Prostate gland (tissue), 2 donors: ENCODE results near the gene CTBP1. TPM values are rescaled to one million over a fixed set of nuclear protein-coding genes. Genes with fewer than 3 reads are reported as not detected.

Experiments
- DNase-seq: peaks from one replicate; pipeline ENCODE4 v3.0.0-alpha.2; 2019; ENCODE audit warnings: low spot score
- H3K27ac ChIP-seq, 2 donors: fragments of 200-600 bp; sonication (generic); 2 replicates each; pipeline ENCODE4 v1.5.1; 2017 to 2019
- H3K27me3 ChIP-seq: fragments of 200-600 bp; sonication (generic); replicated peaks from 2 replicates; pipeline ENCODE4 v1.5.1; 2019; ENCODE audit not compliant: insufficient read depth
- H3K36me3 ChIP-seq, 2 donors: fragments of 200-600 bp; sonication (generic); 1 replicate in 1 of 2; 2 replicates in 1 of 2; pipeline versions ENCODE4 v1.5.1 to v1.8.1; 2017 to 2019
- H3K4me1 ChIP-seq: fragments of 200-600 bp; sonication (generic); replicated peaks from 2 replicates; pipeline ENCODE4 v1.5.1; 2019
- H3K4me3 ChIP-seq, 2 donors: fragments of 200-600 bp; sonication (generic); 2 replicates each; pipeline ENCODE4 v1.5.1; 2017 to 2019
- H3K9me3 ChIP-seq: fragments of 200-600 bp; sonication (generic); 2 replicates; pipeline ENCODE4 v1.5.1; 2017
- CTCF ChIP-seq, 4 experiments: fragments of 200-600 bp in 2 of 4; fragments of 450-650 bp in 2 of 4; sonication (generic) in 2 of 4; IDR thresholded peaks; 1 replicate in 3 of 4; 2 replicates in 1 of 4; pipeline ENCODE4 v1.5.1; 2016 to 2019; ENCODE audit warnings: antibody characterized with exemption in 4 of 4, mild to moderate bottlenecking in 2 of 4, moderate library complexity in 2 of 4
- POLR2A ChIP-seq: fragments of 450-650 bp; IDR thresholded peaks from one replicate; pipeline ENCODE4 v1.6.1; 2016; ENCODE audit warnings: antibody characterized with exemption, mild to moderate bottlenecking
- POLR2AphosphoS5 ChIP-seq: sonication (generic); formaldehyde crosslinking; IDR thresholded peaks from one replicate; pipeline ENCODE4 v1.6.1; 2017; ENCODE audit warnings: antibody characterized with exemption
- WGBS: methylation state at CpG from one replicate; pipeline ENCODE4 v1.1.5; 2018; 5-methylcytosine and 5-hydroxymethylcytosine counted together
- intact Hi-C: fragments of 100-400 bp; cut with DNase I; formaldehyde crosslinking; loops from one replicate; pipeline ENCODE4 v1.14.2; 2022
- total RNA-seq, 2 donors: library from RNA; depleted of rRNA; stranded (reverse); fragments of >200 nt; gene quantifications; one replicate each; pipeline ENCODE4 v1.1.0, GENCODE V29; 2016

Gene CTBP1
- total RNA-seq, 2 donors from 2014 or later: 173 to 264 TPM

GRCh38 chr4:1204828-1205585 is 43.9 kb downstream of the CTBP1 start:
- peaks cover 22% of the 10 kb centered on the region for H3K4me1 ChIP-seq
- intact Hi-C loops: no loop called here

GRCh38 chr4:1204286-1204827 is 44.6 kb downstream of the CTBP1 start:
- intact Hi-C loops: no loop called here
- no peaks in the 10 kb centered on the region for H3K36me3 ChIP-seq
- no peaks in the 10 kb centered on the region for H3K9me3 ChIP-seq
- 88% methylated on average over 21 of the region's 21 CpGs for WGBS
- no peaks in the 10 kb centered on the region for H3K27me3 ChIP-seq
- DNase-seq: no peak
- peaks cover 15% of the 10 kb centered on the region for H3K4me1 ChIP-seq
- no peak overlapping the region for H3K27ac ChIP-seq
- no peak for TF ChIP-seq POLR2AphosphoS5
- no peak for TF ChIP-seq CTCF (IDR thresholded peaks at IDR 0.05)
- H3K4me3 ChIP-seq: no peak overlapping the region

More at GRCh38 chr4:1204828-1205585, 43.9 kb downstream of the CTBP1 start:
- no peak overlapping the region for H3K27ac ChIP-seq
- H3K9me3 ChIP-seq: no peaks in the 10 kb centered on the region
- no peak for TF ChIP-seq POLR2A
- no peak for TF ChIP-seq CTCF (IDR thresholded peaks at IDR 0.05)
- TF ChIP-seq POLR2AphosphoS5: no peak
- H3K4me3 ChIP-seq: no peak overlapping the region
- H3K27me3 ChIP-seq: no peaks in the 10 kb centered on the region
- H3K36me3 ChIP-seq: no peaks in the 10 kb centered on the region
- WGBS: 74% methylated on average over 25 of the region's 25 CpGs
- DNase-seq: no peak

- H3K27me3 ChIP-seq: no peaks in the 10 kb centered on the region
- H3K4me3 ChIP-seq: no peak overlapping the region
- WGBS: 86% methylated on average over 13 of the region's 13 CpGs
- H3K27ac ChIP-seq: peak overlapping the region; percentile 3 to 52
- TF ChIP-seq CTCF (IDR thresholded peaks at IDR 0.05) (no peak), POLR2AphosphoS5 (no peak), POLR2A (no peak)
- intact Hi-C loops: no loop called here
- DNase-seq: no peak
- H3K4me1 ChIP-seq: peaks cover 3% of the 10 kb centered on the region
- H3K9me3 ChIP-seq: no peaks in the 10 kb centered on the region
- no peaks in the 10 kb centered on the region for H3K36me3 ChIP-seq
These were observed 45.8 kb downstream of the CTBP1 start for GRCh38 chr4:1203026-1203616.

- Histone ChIP-seq H3K9me3 (no peaks in the 10 kb centered on the region), H3K4me3 (no peak overlapping the region), H3K36me3 (no peaks in the 10 kb centered on the region), H3K27ac (peak overlapping the region; percentile 3 to 52), H3K4me1 (no peaks in the 10 kb centered on the region), H3K27me3 (no peaks in the 10 kb centered on the region)
- no peak for DNase-seq
- TF ChIP-seq POLR2A (no peak), CTCF (IDR thresholded peaks at IDR 0.05) (no peak), POLR2AphosphoS5 (no peak)
- intact Hi-C loops: no loop called here
- WGBS: 83% methylated on average over 19 of the region's 19 CpGs
These were observed 46.4 kb downstream of the CTBP1 start for GRCh38 chr4:1202526-1203011.
